IMR-90 (cell line): ENCODE results near the gene ADCY4. TPM values are rescaled to one million over a fixed set of nuclear protein-coding genes. Genes with fewer than 3 reads are reported as not detected.
A peak's percentile ranks its signal among the peaks of the same experiment; 100 is the strongest.

Experiments used
- ATAC-seq: fragments of 200-7000 bp; cut with Tn5 transposase; 2 replicates; pipeline ENCODE4 v1.9.1; 2020; ENCODE audit warnings: low read depth, mild to moderate bottlenecking, moderate library complexity
- BruUV-seq: library from RNA; stranded (reverse); fragments of 400-500 nt; replicated peaks from 2 replicates; lab custom pipeline; 2021; lab: Mats Ljungman, UMichigan
- CTCF ChIA-PET: fragments of 300-600 bp; formaldehyde crosslinking; extraction: SDS; loops from one replicate; lab custom pipeline; 2021; ENCODE audit warnings: antibody characterized with exemption; lab: Yijun Ruan, JAX
- POLR2A ChIA-PET: fragments of 300-600 bp; sonication (Branson Sonifier 250); formaldehyde crosslinking; loops from one replicate; lab custom pipeline; 2022; ENCODE audit warnings: antibody characterized with exemption; ENCODE audit not compliant: unreplicated experiment; lab: Charles Lee
- DNase-seq: peaks from one replicate; pipeline ENCODE4 v3.0.0; 2013
- H2AFZ ChIP-seq: replicated peaks from 2 replicates; pipeline ENCODE3; 2013; ENCODE audit warnings: low read length, mild to moderate bottlenecking; ENCODE audit not compliant: poor library complexity
- H2AK5ac ChIP-seq: 2 replicates; pipeline ENCODE4 v1.6.1; 2013; ENCODE audit warnings: low read depth, low read length, inconsistent platforms
- H2AK9ac ChIP-seq: replicated peaks from 2 replicates; pipeline ENCODE3; 2013; ENCODE audit warnings: mild to moderate bottlenecking, low read depth, low read length, moderate library complexity; ENCODE audit not compliant: poor library complexity
- H2BK120ac ChIP-seq: 2 replicates; pipeline ENCODE4 v1.6.1; 2013; ENCODE audit warnings: low read depth, low read length, inconsistent platforms
- H2BK15ac ChIP-seq: 3 replicates; pipeline ENCODE4 v1.6.1; 2013; ENCODE audit warnings: low read depth, low read length, inconsistent platforms
- H2BK20ac ChIP-seq: 2 replicates; pipeline ENCODE4 v1.6.1; 2013; ENCODE audit warnings: low read depth, mild to moderate bottlenecking, inconsistent platforms, low read length, moderate library complexity
- H2BK5ac ChIP-seq: 2 replicates; pipeline ENCODE4 v1.6.1; 2013; ENCODE audit warnings: mild to moderate bottlenecking, low read depth, low read length, inconsistent platforms; ENCODE audit not compliant: poor library complexity, severe bottlenecking
- H3K14ac ChIP-seq: replicated peaks from 2 replicates; pipeline ENCODE4 v1.6.1; 2013; ENCODE audit warnings: low read depth, low read length, inconsistent platforms
- H3K18ac ChIP-seq: 2 replicates; pipeline ENCODE4 v1.6.1; 2013; ENCODE audit warnings: low read depth, low read length, control low read depth
- H3K23ac ChIP-seq: 2 replicates; pipeline ENCODE4 v1.6.1; 2013; ENCODE audit warnings: low read depth, low read length, inconsistent platforms
- H3K27ac ChIP-seq: 2 replicates; pipeline ENCODE4 v1.5.1; 2013; ENCODE audit warnings: mild to moderate bottlenecking, control low read depth, low read length; ENCODE audit not compliant: insufficient read depth
- H3K27me3 ChIP-seq: 2 replicates; pipeline ENCODE4 v1.6.1; 2013; ENCODE audit warnings: low read length; ENCODE audit not compliant: control insufficient read depth, insufficient read depth
- H3K36me3 ChIP-seq: 2 replicates; pipeline ENCODE4 v1.6.1; 2013; ENCODE audit warnings: low read length, mixed read lengths; ENCODE audit not compliant: control insufficient read depth, insufficient read depth
- H3K4ac ChIP-seq: 2 replicates; pipeline ENCODE4 v1.6.1; 2013; ENCODE audit warnings: low read depth, low read length, inconsistent platforms
- H3K4me1 ChIP-seq: 2 replicates; pipeline ENCODE4 v1.6.1; 2013; ENCODE audit warnings: low read length, mixed read lengths; ENCODE audit not compliant: control insufficient read depth, insufficient read depth
- H3K4me2 ChIP-seq: 2 replicates; pipeline ENCODE4 v1.6.1; 2013; ENCODE audit warnings: low read depth, mild to moderate bottlenecking, control low read depth, low read length, moderate library complexity
- H3K4me3 ChIP-seq: 2 replicates; pipeline ENCODE4 v1.5.1; 2013; ENCODE audit warnings: low read depth, mild to moderate bottlenecking, control low read depth, low read length, moderate library complexity; ENCODE audit not compliant: insufficient read depth
- H3K56ac ChIP-seq: 2 replicates; pipeline ENCODE4 v1.6.1; 2013; ENCODE audit warnings: low read length, inconsistent platforms; ENCODE audit not compliant: insufficient read depth; ENCODE audit errors: extremely low read depth
- H3K79me1 ChIP-seq, 2 experiments: 2 replicates each; pipeline ENCODE4 v1.6.1; 2013; ENCODE audit warnings: low read length in 2 of 2, inconsistent platforms in 1 of 2, low read depth in 1 of 2
- H3K9ac ChIP-seq: 2 replicates; pipeline ENCODE4 v1.6.1; 2013; ENCODE audit warnings: low read depth, low read length, control low read depth
- H3K9me1 ChIP-seq: 2 replicates; pipeline ENCODE4 v1.6.1; 2013; ENCODE audit warnings: low read length, inconsistent platforms; ENCODE audit not compliant: insufficient read depth
- H3K9me3 ChIP-seq: 2 replicates; pipeline ENCODE4 v1.6.1; 2013; ENCODE audit warnings: low read length; ENCODE audit not compliant: control insufficient read depth, insufficient read depth
- H4K20me1 ChIP-seq: 2 replicates; pipeline ENCODE4 v1.6.1; 2013; ENCODE audit warnings: low read length, inconsistent platforms; ENCODE audit not compliant: insufficient read depth
- H4K5ac ChIP-seq: 2 replicates; pipeline ENCODE4 v1.6.1; 2013; ENCODE audit warnings: mild to moderate bottlenecking, low read depth, low read length, control low read depth
- H4K8ac ChIP-seq, 2 experiments: 2 replicates each; pipeline ENCODE4 v1.6.1; 2013; ENCODE audit warnings: low read depth in 2 of 2, low read length in 2 of 2, control low read depth in 1 of 2, inconsistent platforms in 1 of 2
- H4K91ac ChIP-seq: 2 replicates; pipeline ENCODE4 v1.6.1; 2013; ENCODE audit warnings: low read depth, low read length, inconsistent platforms; ENCODE audit not compliant: insufficient read depth
- BHLHE40 ChIP-seq: fragments of 150-350 bp; IDR thresholded peaks from 2 replicates; pipeline ENCODE4 v1.6.1; 2016; ENCODE audit warnings: mild to moderate bottlenecking, low read depth, low read length
- CEBPB ChIP-seq: IDR thresholded peaks from 2 replicates; pipeline ENCODE4 v1.6.1; 2012; ENCODE audit warnings: low read depth, low read length, improper control_type of control experiment
- CHD1 ChIP-seq: IDR thresholded peaks from 2 replicates; pipeline ENCODE4 v1.6.1; 2012; ENCODE audit warnings: low read depth, low read length, improper control_type of control experiment
- FOS ChIP-seq: fragments of 150-350 bp; IDR thresholded peaks from 2 replicates; pipeline ENCODE4 v1.6.1; 2016; ENCODE audit warnings: low read depth, low read length
- MAFK ChIP-seq: IDR thresholded peaks from 2 replicates; pipeline ENCODE4 v1.6.1; 2012; ENCODE audit warnings: low read depth, low read length, improper control_type of control experiment
- MAZ ChIP-seq: IDR thresholded peaks from 2 replicates; pipeline ENCODE4 v1.6.1; 2012; ENCODE audit warnings: low read depth, mild to moderate bottlenecking, low read length, improper control_type of control experiment, moderate library complexity, borderline replicate concordance
- MXI1 ChIP-seq: IDR thresholded peaks from 2 replicates; pipeline ENCODE4 v1.6.1; 2012; ENCODE audit warnings: low read depth, mild to moderate bottlenecking, low read length, moderate library complexity, borderline replicate concordance
- NFE2L2 ChIP-seq: fragments of 150-350 bp; IDR thresholded peaks from 2 replicates; pipeline ENCODE4 v1.6.1; 2016; ENCODE audit warnings: low read depth, mild to moderate bottlenecking, low read length
- POLR2A ChIP-seq: IDR thresholded peaks from 2 replicates; pipeline ENCODE4 v1.6.1; 2012; ENCODE audit warnings: mild to moderate bottlenecking, low read depth, low read length
- RAD21 ChIP-seq: IDR thresholded peaks from 2 replicates; pipeline ENCODE4 v1.6.1; 2012; ENCODE audit warnings: low read length, improper control_type of control experiment
- RCOR1 ChIP-seq: IDR thresholded peaks from 2 replicates; pipeline ENCODE4 v1.6.1; 2012; ENCODE audit warnings: mild to moderate bottlenecking, low read length, improper control_type of control experiment; ENCODE audit not compliant: insufficient replicate concordance
- RFX5 ChIP-seq: IDR thresholded peaks from 2 replicates; pipeline ENCODE4 v1.8.0; 2012; ENCODE audit warnings: low read depth, mild to moderate bottlenecking, low read length, moderate library complexity
- SMC3 ChIP-seq: fragments of 150-350 bp; IDR thresholded peaks from 2 replicates; pipeline ENCODE4 v1.6.1; 2016; ENCODE audit warnings: low read depth, mild to moderate bottlenecking, antibody characterized with exemption, low read length, moderate library complexity
- whole genome bisulfite sequencing, 2 experiments: methylation state at CpG; one replicate each; pipeline versions ENCODE4 v1.1.5 to v1.1.7; 2013; ENCODE audit warnings: missing lambda C conversion rate in 2 of 2; ENCODE audit not compliant: insufficient read length in 1 of 2; ENCODE audit errors: extremely low coverage in 2 of 2; 5-methylcytosine and 5-hydroxymethylcytosine counted together
- dilution Hi-C: fragments of 300-500 bp; cut with HindIII; formaldehyde crosslinking; loops from one replicate; pipeline ENCODE4 v1.14.3; 2018; ENCODE audit warnings: low sequenced_read_pairs; ENCODE audit not compliant: unreplicated experiment
- in situ Hi-C: fragments of 300-500 bp; cut with MboI; formaldehyde crosslinking; loops from 3 replicates; pipeline ENCODE4 v1.14.3; 2019; ENCODE audit warnings: low sequenced_read_pairs, inconsistent platforms, mixed read lengths
- intact Hi-C: fragments of 100-400 bp; cut with micrococcal nuclease; formaldehyde crosslinking; loops from 2 replicates; pipeline ENCODE4 v1.10.0; 2022
- polyA plus RNA-seq, 3 experiments: library from polyadenylated mRNA; depleted of rRNA; stranded (reverse); fragments of >200 nt; gene quantifications; 2 replicates each; pipeline ENCODE4 v1.2.3, GENCODE V29; 2012; ENCODE audit warnings: low replicate concordance in 1 of 3
- total RNA-seq: library from RNA; depleted of rRNA; stranded (reverse); fragments of >200 nt; gene quantifications from 2 replicates; pipeline ENCODE4 v1.2.3, GENCODE V29; 2012
- TF ChIP-seq, protein P1 (sequence below): fragments of 150-350 bp; IDR thresholded peaks from 2 replicates; pipeline ENCODE4 v1.6.1; 2016; ENCODE audit warnings: low read depth, mild to moderate bottlenecking, low read length, moderate library complexity, borderline replicate concordance
- TF ChIP-seq, protein P2 (sequence below): conservative IDR thresholded peaks from 2 replicates; pipeline ENCODE4 v1.5.1; 2012; ENCODE audit warnings: mild to moderate bottlenecking, low read depth, low read length, improper control_type of control experiment
- TF ChIP-seq, protein P3 (sequence below): fragments of 150-350 bp; IDR thresholded peaks from 2 replicates; pipeline ENCODE4 v1.6.1; 2017; ENCODE audit warnings: mild to moderate bottlenecking, antibody characterized with exemption, low read length, low read depth

The ADCY4 gene
- total and polyA plus RNA-seq, 2 of the 4 experiments (the other 2 are of a cell fraction), result not detected

DNA sequence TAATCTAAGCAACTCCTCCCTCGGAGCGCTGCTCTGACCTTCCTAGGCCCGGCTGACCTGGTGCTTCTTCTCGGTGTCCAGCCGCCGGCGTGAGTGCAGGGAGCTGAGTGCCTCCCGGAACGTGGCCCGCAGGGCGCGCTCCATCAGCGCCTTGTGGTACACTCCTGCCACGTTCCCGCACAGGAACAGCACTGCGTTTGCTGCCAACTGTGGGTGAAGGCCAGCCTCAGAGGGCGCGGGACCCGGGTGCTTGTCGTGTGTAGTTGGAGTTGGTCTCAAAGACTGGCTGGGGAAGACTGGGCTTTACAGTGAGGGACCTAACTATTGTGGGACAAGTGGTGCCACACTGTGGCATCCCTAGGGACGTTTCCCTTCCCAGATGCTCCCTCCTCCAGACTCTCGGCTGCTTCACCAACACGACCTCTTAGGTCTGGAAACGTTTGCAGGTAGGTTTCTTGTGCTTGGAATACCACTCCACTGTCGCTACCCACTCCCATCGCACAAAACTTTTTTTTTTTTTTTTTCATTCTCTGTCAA lies 3.1 kb downstream of the ADCY4 start:
- TF ChIP-seq NFE2L2, result no peak
- TF ChIP-seq, protein P1, sequence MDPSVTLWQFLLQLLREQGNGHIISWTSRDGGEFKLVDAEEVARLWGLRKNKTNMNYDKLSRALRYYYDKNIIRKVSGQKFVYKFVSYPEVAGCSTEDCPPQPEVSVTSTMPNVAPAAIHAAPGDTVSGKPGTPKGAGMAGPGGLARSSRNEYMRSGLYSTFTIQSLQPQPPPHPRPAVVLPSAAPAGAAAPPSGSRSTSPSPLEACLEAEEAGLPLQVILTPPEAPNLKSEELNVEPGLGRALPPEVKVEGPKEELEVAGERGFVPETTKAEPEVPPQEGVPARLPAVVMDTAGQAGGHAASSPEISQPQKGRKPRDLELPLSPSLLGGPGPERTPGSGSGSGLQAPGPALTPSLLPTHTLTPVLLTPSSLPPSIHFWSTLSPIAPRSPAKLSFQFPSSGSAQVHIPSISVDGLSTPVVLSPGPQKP, result no peak
- TF ChIP-seq, protein P2, sequence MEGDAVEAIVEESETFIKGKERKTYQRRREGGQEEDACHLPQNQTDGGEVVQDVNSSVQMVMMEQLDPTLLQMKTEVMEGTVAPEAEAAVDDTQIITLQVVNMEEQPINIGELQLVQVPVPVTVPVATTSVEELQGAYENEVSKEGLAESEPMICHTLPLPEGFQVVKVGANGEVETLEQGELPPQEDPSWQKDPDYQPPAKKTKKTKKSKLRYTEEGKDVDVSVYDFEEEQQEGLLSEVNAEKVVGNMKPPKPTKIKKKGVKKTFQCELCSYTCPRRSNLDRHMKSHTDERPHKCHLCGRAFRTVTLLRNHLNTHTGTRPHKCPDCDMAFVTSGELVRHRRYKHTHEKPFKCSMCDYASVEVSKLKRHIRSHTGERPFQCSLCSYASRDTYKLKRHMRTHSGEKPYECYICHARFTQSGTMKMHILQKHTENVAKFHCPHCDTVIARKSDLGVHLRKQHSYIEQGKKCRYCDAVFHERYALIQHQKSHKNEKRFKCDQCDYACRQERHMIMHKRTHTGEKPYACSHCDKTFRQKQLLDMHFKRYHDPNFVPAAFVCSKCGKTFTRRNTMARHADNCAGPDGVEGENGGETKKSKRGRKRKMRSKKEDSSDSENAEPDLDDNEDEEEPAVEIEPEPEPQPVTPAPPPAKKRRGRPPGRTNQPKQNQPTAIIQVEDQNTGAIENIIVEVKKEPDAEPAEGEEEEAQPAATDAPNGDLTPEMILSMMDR, result no peak
- TF ChIP-seq, protein P3, sequence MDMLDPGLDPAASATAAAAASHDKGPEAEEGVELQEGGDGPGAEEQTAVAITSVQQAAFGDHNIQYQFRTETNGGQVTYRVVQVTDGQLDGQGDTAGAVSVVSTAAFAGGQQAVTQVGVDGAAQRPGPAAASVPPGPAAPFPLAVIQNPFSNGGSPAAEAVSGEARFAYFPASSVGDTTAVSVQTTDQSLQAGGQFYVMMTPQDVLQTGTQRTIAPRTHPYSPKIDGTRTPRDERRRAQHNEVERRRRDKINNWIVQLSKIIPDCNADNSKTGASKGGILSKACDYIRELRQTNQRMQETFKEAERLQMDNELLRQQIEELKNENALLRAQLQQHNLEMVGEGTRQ, result no peak
- TF ChIP-seq POLR2A, result no peak
- TF ChIP-seq MXI1, result no peak
- no peak for TF ChIP-seq BHLHE40
- TF ChIP-seq RCOR1, result no peak
- TF ChIP-seq SMC3, result no peak
- no peak for TF ChIP-seq RFX5
- no peak for TF ChIP-seq MAFK
- TF ChIP-seq CHD1, result no peak
- TF ChIP-seq MAZ, result no peak
- no peak for TF ChIP-seq CEBPB
- no peak for TF ChIP-seq FOS
- no peak for TF ChIP-seq RAD21
- peaks cover 3% of the 10 kb centered on the region; the same call in 1 of the 2 replicates for H3K4me1 ChIP-seq
- H2AK5ac ChIP-seq, result no peak overlapping the region
- H4K8ac ChIP-seq, result no peak overlapping the region
- no peak overlapping the region for H3K4me2 ChIP-seq
- dilution Hi-C loops, result no loop called here
- POLR2A ChIA-PET, result no interaction called here
- H4K5ac ChIP-seq, result no peak overlapping the region
- in situ Hi-C loops, result loop anchor here (5.0 kb wide), 1 partner anchor 106 kb away; no protein-coding TSS in a partner anchor
- no TSS peak for BruUV-seq
- no peak overlapping the region for H3K4me3 ChIP-seq
- no peak overlapping the region for H3K14ac ChIP-seq
- no peak overlapping the region for H3K18ac ChIP-seq
- no peak overlapping the region for H2BK15ac ChIP-seq
- intact Hi-C loops, result no loop called here
- H3K9me1 ChIP-seq, result no peaks in the 10 kb centered on the region; the same call in 1 of the 2 replicates
- H2BK20ac ChIP-seq, result no peak overlapping the region
- no peak overlapping the region for H4K91ac ChIP-seq
- H3K9ac ChIP-seq, result no peak overlapping the region
- DNase-seq, result no peak
- no peaks in the 10 kb centered on the region for H3K36me3 ChIP-seq
- H3K27ac ChIP-seq, result no peak overlapping the region
- H3K79me1 ChIP-seq, result no peaks in the 10 kb centered on the region
- H4K20me1 ChIP-seq, result no peaks in the 10 kb centered on the region
- H2AK9ac ChIP-seq, result no peak overlapping the region
- H3K4ac ChIP-seq, result no peak overlapping the region
- ATAC-seq, result no peak
- no peak overlapping the region for H3K56ac ChIP-seq
- H3K23ac ChIP-seq, result no peak overlapping the region
- 59% methylated on average over 19 of the region's 26 CpGs; no CpG with 5 or more reads in 1 of the 2 experiments for WGBS, 2 experiments
- CTCF ChIA-PET, result interaction anchor here (0.6 to 5.6 kb wide), 8 partner anchors 10 to 110 kb away, joined by 3 to 63 read pairs (median 8); partner anchors contain the start of genes CBLN3 and KHNYN
- H2AFZ ChIP-seq, result peak overlapping the region; percentile 91
- no peaks in the 10 kb centered on the region for H3K9me3 ChIP-seq
- H3K27me3 ChIP-seq, result peaks cover 37% of the 10 kb centered on the region
- no peak overlapping the region for H2BK5ac ChIP-seq
- H2BK120ac ChIP-seq, result no peak overlapping the region
